GM12891 (cell line): ENCODE data around the gene CCNI2.

Experiments
- POLR2A ChIP-seq: IDR thresholded peaks from 2 replicates; pipeline ENCODE4 v1.6.1; 2011; ENCODE audit warnings: low read depth, low read length, control low read depth
- POLR2AphosphoS5 ChIP-seq: IDR thresholded peaks from 2 replicates; pipeline ENCODE4 v1.6.1; 2011; ENCODE audit warnings: low read depth, low read length, control low read depth
- POU2F2 ChIP-seq: IDR thresholded peaks from 2 replicates; pipeline ENCODE4 v1.6.1; 2011; ENCODE audit warnings: low read depth, mild to moderate bottlenecking, control low read depth, low read length, moderate library complexity
- SPI1 ChIP-seq: IDR thresholded peaks from 2 replicates; pipeline ENCODE4 v1.6.1; 2011; ENCODE audit warnings: low read depth, low read length, control low read depth
- TAF1 ChIP-seq: IDR thresholded peaks from 2 replicates; pipeline ENCODE4 v1.6.1; 2011; ENCODE audit warnings: low read depth, low read length, control low read depth

GRCh38 chr5:132766020-132766805 is 19.0 kb downstream of the CCNI2 start:
- TF ChIP-seq TAF1: no peak
- no peak for TF ChIP-seq POLR2AphosphoS5
- no peak for TF ChIP-seq POLR2A
- no peak for TF ChIP-seq POU2F2
- no peak for TF ChIP-seq SPI1
